ENCODE results near the gene UGT1A4. TPM values are rescaled to one million over a fixed set of nuclear protein-coding genes. Genes with fewer than 3 reads are reported as not detected.

UGT1A4 gene
- total and polyA plus RNA-seq, 2 of the 8 experiments (the other 6 are each of a cell fraction or from before 2014, with no cell fraction given): not detected

- ChIA-PET POLR2A (ENCODE audit: partially characterized antibody) (no interaction called here), CTCF (ENCODE audit: partially characterized antibody) (no interaction called here)
- Histone ChIP-seq H2BK15ac (ENCODE audit: low read length) (no peak overlapping the region), H2AK5ac (ENCODE audit: low read depth, low read length) (no peak overlapping the region), H4K20me1 (replicated peaks in 1 of 2; ENCODE audit: control insufficient read depth in 1 of 2, insufficient read depth in 2 of 2, low read length in 2 of 2) (no peaks in the 10 kb centered on the region), H3K79me1 (ENCODE audit: low read depth, low read length) (no peaks in the 10 kb centered on the region), H3K23ac (ENCODE audit: insufficient read length) (no peak overlapping the region), H3K14ac (ENCODE audit: insufficient read length) (no peak overlapping the region), H2AFZ (ENCODE audit: low read length) (no peak overlapping the region), H3K27me3 (replicated peaks in 1 of 4; ENCODE audit: control insufficient read depth in 3 of 4, extremely low read depth in 1 of 4, insufficient read depth in 3 of 4, low read length in 3 of 4) (no peaks in the 10 kb centered on the region), H3K56ac (replicated peaks; ENCODE audit: insufficient read length, low read depth, low read length) (no peak overlapping the region), H4K8ac (ENCODE audit: extremely low read depth, insufficient read depth, low read length) (no peak overlapping the region), H3K9me3 (ENCODE audit: insufficient read depth in 2 of 2, low read depth in 1 of 2, low read length in 1 of 2) (no peaks in the 10 kb centered on the region), H3K4me3 (ENCODE audit: extremely low read depth in 1 of 4, insufficient read depth in 2 of 4, low read depth in 3 of 4, low read length in 4 of 4) (no peak overlapping the region), H4K5ac (ENCODE audit: insufficient read length, low read depth, low read length) (no peak overlapping the region), H3K27ac (ENCODE audit: low read depth, low read length) (no peak overlapping the region), H3K4me1 (replicated peaks in 1 of 4; ENCODE audit: control insufficient read depth in 3 of 4, insufficient read depth in 4 of 4, low read length in 3 of 4) (no peaks in the 10 kb centered on the region; a peak in 1 of 7 replicates), H3K23me2 (ENCODE audit: low read depth, low read length) (no peaks in the 10 kb centered on the region), H3K79me2 (ENCODE audit: control insufficient read depth in 1 of 2, insufficient read depth in 2 of 2, low read length in 2 of 2) (no peaks in the 10 kb centered on the region), H3K36me3 (ENCODE audit: control insufficient read depth in 2 of 4, insufficient read depth in 4 of 4, low read length in 3 of 4) (no peaks in the 10 kb centered on the region), H3K9ac (replicated peaks in 1 of 4; ENCODE audit: extremely low read depth in 1 of 4, low read depth in 3 of 4, low read length in 3 of 4) (no peak overlapping the region), H4K91ac (replicated peaks; ENCODE audit: insufficient read length, low read length) (no peak overlapping the region), H2BK20ac (ENCODE audit: low read length) (no peak overlapping the region), H3K4ac (replicated peaks; ENCODE audit: insufficient read length, low read depth, low read length) (no peak overlapping the region), H2BK120ac (replicated peaks; ENCODE audit: low read depth, low read length) (no peak overlapping the region), H2BK12ac (ENCODE audit: low read depth, low read length) (no peak overlapping the region), H3K4me2 (ENCODE audit: insufficient read depth in 1 of 2, low read depth in 2 of 2, low read length in 2 of 2) (no peak overlapping the region), H3K18ac (ENCODE audit: extremely low read depth, low read length) (no peak overlapping the region), H2BK5ac (ENCODE audit: low read depth, low read length) (no peak overlapping the region)
- no peak for FAIRE-seq
- TF ChIP-seq SIX5 (IDR thresholded peaks at IDR 0.05; ENCODE audit: low read depth, low read length) (no peak), SUZ12 (IDR thresholded peaks at IDR 0.05; ENCODE audit: low read length) (no peak), CBX5 (IDR thresholded peaks at IDR 0.05; ENCODE audit: low read depth, low read length) (no peak), NRF1 (IDR thresholded peaks at IDR 0.05; ENCODE audit: low read depth, low read length) (no peak), NANOG (IDR thresholded peaks at IDR 0.05; ENCODE audit: insufficient read depth, low read depth, low read length, poor library complexity, severe bottlenecking) (no peak), CREB1 (IDR thresholded peaks at IDR 0.05) (no peak), SIN3A (conservative IDR thresholded peaks at IDR 0.05 in 1 of 2, IDR thresholded peaks at IDR 0.05 in 1 of 2; ENCODE audit: low read depth in 1 of 2, low read length in 2 of 2) (no peak), TEAD4 (IDR thresholded peaks at IDR 0.05; ENCODE audit: low read depth, low read length) (no peak), KDM1A (IDR thresholded peaks at IDR 0.05; ENCODE audit: borderline replicate concordance, low read length) (no peak)
- 77% methylated on average over 4 of the region's 4 CpGs; no CpG with 5 or more reads in 1 of the 2 experiments for WGBS, 2 experiments (ENCODE audit: extremely low coverage in 1 of 2, insufficient coverage in 1 of 2, insufficient read length in 1 of 2, insufficient replicate concordance in 2 of 2, low coverage in 1 of 2, low lambda C conversion rate in 2 of 2, missing lambda C conversion rate in 1 of 2)
- DNase-seq (ENCODE audit: low read depth in 1 of 2, low spot score in 2 of 2): no peak
These were observed 39.3 kb upstream of the UGT1A4 start for GRCh38 chr2:233679196-233679595.
